HG03469 (cell line): Measurements from ENCODE around the gene DCST2.
"Not testable (repeated sequence)": the region's sequence is repeated elsewhere in the genome, so short reads cannot be mapped to it uniquely, and the experiment has no call there.

Experiments used
- ATAC-seq: cut with Tn5 transposase; IDR thresholded peaks from one replicate; pipeline ENCODE4 v1.9.1; 2021; ENCODE audit warnings: mild to moderate bottlenecking, moderate library complexity, moderate number of reproducible peaks; ENCODE audit not compliant: unreplicated experiment

DCST2 gene

DNA sequence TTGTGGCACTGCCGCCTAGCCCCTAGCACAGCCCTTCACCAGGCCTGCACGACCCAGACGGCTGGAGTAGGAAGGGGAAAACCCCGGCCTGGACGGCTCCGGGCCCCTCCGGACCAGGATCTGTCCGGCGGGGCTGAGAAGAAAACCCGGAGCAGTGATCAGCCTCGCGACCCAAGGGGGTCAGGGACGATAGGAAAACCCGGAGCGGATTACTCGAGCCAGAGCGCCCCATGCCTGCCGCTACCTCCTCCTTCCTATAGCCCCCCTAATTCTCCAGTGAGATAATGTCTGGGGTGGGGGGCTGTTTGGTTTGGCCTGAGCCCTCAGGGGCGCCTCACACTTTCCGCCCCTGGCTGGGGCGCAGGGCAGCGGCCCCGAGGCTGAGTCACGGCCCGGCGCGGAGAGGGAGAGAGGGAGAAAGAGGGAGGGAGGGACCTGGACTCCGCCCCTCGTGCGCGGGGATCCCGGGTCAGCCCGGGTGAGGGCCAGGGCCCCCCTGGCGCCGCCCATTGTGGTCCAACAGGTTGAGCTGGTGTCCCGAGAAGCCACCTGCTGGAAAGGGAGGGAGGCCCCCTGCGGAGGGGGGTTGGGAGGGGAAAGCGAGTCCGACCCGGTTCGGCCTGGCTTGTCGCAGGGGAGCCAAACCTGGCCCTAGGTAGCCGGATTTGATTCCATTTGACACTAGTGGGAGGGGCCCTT is 32.7 kb downstream of the DCST2 start:
- ATAC-seq: peak; percentile 22

DNA sequence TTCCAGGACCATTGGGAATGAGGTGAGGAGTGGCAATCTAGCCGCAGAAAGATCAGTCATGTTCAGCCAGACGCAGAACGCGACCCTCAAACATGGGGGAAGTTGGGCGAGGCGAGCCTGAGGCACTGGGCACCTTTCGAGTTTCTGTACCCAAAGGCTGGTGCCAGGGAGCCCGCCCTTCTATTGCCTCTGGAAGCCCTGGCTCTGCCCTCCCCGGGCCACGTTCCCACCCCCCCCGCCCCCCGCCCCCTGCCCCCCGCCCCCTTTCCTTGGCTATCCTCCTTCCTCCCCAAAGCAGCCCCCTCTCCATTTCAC is 33.2 kb downstream of the DCST2 start:
- no peak for ATAC-seq

DNA sequence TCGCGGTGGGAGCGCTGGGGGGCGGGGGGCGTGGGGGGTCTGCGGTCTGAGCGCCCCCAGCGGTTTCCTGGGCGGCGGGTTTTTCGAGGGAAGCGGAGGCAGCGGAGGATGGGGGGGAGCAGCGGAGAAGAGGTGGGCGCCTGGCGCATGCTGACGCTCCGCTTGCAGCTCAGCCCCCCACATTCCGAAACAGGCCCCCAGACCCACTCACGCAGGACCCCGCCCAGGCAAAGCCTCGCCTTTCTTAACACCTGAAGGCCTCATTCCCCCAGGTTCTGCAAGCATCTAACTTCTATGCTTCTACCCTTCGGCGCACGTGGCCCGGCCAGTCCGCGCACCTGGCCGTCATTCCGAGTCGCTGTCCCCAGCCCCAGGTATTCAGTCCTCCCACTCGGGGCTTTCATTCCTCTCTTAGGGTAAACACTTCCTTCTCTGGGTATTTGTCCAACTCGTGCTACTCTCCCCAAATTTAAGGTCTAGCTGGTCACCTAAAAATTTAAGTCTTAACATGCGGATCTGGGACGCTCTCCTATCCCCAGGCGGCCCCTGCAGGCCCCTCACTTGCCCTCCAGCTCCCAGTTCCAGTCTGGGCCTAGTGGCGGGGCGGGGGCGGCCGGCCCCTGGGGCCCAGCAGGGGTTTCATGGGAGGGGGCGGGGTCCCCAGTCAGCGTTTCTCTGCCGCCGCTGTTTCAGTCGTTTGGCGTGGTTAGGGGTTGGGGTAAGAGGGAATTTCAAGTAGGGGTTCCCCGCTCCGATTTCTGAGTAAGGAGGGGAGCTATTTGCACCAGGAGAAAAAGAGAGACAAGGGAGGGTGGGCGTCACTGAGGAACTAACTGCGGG is 33.8 kb downstream of the DCST2 start:
- no peak for ATAC-seq

DNA sequence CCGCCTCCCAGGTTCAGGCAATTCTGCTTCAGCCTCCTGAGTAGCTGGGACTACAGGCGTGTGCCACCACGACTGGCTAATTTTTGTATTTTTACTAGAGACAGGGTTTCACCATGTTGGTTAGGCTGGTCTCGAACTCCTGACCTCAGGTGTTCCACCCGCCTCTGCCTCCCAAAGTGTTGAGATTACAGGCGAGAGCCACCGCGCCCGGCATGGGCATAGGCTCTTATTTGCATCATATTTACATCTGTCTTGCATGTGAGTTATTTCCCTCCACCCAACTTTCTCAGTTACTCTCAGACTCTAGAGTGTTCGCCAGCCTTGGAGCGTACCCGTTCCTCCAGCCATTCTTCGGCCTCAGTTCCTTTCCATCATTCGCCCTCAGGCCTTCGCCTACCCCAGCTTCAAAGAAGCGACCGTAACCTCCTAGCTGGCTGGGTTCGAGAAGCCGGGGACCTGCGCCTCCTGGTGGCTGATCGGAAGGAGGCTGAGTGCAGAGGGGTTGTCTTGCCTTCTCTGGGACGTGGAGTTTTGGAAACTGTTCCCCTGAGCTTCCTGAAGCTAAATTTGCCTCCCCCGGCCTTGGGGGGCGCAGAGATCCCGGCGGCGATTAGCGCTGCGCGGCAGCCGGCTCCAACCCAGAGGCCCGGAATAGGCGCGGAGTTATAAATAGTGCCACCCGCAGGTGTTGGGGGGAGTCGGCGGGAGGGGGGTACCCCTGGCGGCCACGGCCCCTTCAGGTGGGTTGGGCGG is 34.6 kb downstream of the DCST2 start:
- ATAC-seq: no peak

DNA sequence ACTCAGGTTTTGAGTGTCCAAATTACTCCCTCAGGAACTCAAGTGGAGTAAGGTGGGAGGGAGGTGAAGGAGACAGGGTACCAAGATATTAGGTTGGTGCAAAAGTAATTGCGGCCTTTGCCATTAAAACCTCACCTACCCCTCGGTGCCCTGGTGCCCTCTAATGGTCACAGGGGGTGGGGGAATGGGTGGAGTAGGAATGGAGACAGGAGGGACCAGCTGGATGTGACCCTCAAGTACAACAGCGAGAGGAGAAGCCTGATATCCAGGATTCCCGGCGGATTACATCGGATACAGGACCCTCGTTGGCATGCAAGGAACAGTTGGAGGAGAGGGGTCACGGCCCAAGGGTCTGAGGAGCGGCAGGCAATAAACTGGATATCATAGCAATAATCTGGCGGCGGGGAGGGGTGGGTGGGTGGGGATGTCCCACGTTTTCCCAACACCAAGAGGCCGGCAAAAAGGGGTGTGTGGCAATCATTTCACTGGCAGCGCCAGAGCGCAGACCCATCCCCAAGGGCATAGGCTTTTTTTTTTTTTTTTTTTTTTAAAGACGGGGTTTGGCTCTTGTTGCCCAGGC is 35.3 kb downstream of the DCST2 start:
- ATAC-seq: no peak

DNA sequence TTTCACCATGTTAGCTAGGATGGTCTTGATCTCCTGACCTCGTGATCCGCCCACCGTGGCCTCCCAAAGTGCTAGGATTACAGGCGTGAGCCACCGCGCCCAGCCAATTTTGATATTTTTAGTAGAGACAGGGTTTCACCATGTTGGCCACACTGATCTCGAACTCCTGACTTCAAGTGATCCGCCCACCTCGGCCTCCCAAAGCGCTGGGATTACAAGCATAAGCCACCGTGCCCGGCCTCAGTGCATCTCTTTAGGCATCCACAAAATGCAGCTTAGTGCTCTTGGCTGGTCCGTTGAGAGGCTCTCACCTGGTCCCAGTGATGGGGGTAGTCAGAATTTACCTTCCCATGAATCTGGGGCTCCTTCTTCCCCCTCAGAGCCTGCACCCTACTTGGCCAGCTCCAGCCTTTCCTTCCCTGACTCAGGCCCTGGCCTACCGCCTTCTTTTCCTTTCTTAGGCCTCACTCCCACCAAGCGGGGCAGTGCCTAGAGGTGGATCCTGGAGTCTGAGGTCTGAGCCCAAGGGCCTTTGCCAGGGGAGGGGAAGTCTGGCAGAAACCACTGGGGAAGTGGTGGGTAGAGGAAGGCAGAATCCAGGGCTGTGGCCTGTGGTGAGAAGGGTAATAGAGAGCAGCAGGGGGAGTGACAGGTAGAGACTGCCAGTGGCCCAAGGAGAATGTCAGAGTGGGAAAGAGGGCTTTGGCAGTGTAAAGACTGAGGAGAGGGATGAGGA is 36.4 kb downstream of the DCST2 start:
- no peak for ATAC-seq

DNA sequence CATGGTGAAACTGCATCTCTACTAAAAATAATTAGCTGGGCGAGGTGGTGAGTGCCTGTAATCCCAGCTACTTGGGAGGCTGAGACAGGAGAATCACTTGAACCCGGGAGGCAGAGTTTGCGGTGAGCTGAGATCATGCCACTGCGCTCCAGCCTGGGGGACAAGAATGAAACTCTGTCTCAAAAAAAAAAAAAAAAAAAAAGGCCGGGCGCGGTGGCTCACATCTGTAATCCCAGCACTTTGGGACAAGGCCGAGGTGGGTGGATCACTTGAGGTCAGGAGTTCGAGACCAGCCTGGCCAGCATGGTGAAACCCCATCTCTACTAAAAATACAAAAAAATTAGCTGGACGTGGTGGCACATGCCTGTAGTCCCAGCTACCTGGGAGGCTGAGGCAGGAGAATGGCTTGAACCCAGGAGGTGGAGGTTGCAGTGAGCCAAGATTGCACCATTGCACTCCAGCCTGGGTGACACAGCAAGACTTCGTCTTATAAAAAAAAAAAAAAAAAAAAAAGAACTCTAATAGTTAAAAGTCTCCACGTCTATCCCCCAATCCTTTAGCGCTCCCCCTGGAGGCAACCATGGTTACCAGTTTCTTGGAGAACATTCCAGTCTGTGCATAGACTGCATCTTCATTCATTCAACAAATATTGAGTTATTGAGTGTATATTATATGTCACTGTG is 38.1 kb downstream of the DCST2 start:
- ATAC-seq: not testable (repeated sequence)

DNA sequence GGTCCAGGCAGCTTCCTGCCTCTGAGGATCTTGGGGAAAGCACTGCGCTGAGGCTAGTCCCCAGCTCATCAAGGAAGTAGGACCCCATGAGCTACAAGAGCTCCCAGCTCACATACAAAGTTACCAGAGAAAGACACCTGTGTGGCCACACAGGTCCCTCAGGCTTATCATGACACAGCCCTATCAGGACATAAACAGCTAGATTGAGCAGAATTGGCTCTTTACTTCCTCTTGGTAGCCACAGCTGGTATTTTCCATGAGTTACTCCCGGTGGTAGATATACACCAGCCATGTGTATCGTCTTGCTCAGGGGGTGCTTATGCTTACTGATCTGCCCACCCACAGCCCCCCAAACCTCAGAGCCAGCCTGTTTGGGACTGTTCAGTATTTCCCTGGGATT is 39.0 kb downstream of the DCST2 start:
- no peak for ATAC-seq

DNA sequence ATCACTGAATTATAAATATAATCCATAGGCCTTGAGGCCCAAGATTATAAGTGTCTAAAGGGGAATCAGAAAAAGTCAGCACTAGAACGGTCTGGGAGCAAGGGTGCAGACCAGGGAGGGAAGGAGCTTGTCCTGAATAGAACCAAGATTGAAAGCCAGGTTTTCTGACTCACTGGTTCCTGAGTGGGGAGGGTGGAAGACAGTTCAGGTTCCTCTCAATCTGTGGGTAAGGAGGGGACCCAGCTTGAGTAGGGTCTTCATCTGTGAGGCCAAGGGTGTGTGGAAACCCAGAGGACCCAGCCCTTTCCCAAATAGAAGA is 39.4 kb downstream of the DCST2 start:
- no peak for ATAC-seq

DNA sequence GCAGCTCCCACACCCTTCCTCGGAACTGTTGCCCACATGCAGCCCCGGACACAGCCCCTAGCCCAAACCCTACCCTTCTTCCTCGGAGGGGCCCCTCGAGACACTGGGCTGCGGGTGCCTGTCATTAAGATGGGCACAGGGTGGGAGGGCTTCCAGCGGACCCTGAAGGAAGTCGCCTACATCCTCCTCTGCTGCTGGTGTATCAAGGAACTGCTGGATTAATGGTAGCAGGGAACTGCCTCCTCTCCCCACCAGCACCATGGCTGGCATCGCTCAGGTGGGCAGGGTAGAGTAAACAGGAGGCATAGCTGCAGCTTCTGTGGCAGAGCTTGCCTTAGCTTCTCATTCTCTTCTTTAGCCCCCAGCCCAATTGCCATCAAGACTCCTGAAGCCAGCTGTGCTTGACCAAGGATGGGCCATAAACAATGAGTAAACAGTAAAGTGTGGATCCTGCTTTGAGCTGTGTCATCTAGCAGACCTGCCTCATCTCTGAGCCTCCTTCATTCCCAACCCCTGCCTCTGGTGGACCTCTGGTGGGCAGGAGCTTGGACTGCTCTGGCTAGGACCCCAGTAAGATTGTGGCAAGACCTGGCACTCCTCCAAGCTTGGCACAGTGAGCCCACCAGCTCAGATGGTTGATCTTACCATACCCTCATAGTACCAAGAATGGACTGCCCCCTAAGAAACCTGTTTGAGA is 39.9 kb downstream of the DCST2 start, which contains the start of gene LENEP:
Gene LENEP (plus strand): TSS at position 15 of the 697 bp plus-strand sequence. CDS start 22 bp downstream, at position 37.
- ATAC-seq: no peak

DNA sequence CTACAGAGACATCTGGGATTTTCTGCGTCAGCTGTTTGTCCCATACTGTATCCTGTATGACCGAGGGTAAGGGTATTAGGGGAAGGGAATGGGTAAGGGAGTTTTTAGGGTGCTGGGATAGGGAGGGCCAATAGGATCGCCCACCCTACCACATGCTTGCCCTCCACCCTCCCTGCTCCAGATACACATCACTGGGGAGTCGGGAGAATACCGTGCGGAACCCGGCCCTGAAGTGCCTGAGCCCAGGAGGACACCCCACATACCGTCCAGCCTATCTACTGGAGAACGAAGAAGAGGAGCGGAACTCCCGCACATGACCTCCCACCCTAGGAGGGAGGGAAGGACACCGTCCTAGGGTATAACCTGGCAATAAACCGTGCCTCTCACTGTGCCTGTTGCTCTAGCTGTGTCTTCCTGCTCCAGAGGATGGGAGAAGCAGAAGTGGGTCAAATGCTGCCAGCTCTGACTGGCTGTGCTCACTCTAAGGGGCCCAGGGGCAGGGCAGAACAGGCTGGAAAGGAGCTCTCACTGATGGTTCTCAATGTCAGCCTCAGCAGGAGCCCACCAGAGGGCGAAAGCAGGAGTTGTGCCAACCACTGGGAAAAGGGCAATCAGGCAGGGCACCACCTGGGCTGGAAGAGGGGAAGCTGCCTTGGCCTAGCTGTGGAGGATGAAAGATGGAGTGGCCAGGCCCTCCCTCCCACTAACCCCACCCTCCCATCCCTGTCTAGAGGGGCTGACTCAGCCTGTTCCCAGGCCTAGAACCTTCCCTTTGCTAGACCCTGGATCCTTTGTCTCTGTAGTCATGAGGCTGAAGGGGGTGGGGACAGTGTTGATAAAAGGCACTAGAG is 40.6 kb downstream of the DCST2 start:
- ATAC-seq: no peak

DNA sequence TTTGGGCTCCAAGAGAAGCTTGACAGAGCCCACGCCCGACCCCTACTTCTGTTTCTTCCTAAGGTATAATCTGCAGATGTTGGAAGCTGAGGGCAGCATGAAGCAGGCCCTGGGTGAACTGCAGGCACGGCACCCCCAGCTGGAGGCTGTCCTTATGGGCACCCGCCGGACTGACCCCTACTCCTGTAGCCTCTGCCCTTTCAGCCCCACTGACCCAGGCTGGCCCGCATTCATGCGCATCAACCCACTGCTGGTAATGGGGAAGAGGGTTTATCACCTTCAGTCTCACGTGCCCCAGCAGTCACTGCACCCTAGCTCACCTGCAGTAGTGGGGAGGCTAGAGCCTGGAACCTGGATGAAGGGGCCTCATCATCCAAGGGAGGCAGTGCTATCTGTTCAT is 43.3 kb downstream of the DCST2 start:
- no peak for ATAC-seq

DNA sequence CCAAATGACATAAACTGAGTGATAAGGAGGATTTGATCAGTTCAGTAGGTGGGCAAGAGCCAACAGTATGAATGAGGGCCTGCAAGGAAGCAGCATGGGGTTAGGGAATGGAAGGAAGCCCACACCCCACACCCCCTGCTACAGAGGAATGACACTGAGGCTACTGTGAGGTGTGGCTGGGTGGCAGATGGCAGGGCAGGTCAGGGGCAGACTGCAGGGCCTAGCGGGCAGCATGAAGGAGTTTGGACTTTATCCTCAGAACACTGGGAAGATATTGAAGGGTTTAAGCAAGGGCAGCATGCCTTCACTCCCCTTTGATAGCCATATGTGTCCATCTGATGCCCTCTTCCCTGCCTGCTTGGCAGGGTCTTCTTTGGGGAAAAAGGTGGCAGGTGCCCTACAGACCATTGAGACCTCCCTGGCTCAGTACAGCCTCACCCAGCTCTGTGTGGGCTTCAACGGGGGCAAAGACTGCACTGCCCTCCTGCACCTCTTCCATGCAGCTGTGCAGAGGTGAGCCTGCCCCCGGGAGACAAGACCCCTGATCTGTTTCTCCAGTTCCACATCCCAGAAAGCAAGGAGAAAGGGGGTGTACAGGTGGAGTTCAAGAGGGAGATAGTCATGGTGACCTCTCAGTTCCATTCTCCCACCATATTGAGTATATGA is 44.3 kb downstream of the DCST2 start:
- ATAC-seq: no peak

DNA sequence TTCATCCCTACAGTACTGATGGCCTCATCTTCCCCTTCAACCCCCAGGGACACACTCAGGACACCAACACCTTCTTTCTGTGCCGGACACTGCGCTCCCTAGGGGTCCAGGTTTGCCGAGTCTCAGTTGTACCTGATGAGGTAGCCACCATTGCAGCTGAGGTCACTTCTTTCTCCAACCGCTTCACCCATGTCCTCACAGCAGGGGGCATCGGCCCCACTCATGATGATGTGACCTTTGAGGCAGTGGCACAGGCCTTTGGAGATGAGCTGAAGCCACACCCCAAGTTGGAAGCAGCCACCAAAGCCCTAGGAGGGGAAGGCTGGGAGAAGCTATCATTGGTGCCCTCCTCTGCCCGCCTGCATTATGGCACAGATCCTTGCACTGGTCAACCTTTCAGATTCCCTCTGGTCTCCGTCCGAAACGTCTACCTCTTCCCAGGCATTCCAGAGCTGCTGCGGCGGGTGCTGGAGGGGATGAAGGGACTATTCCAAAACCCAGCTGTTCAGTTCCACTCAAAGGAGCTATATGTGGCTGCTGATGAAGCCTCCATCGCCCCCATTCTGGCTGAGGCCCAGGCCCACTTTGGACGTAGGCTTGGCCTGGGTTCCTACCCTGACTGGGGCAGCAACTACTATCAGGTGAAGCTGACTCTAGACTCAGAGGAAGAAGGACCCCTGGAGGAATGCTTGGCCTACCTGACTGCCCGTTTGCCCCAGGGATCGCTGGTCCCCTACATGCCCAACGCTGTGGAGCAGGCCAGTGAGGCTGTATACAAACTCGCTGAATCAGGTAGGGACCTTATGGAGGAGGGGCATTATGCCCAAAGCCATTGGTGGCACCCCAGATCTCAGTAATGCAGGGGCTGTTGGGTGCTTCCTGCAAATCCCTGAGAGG is 45.3 kb downstream of the DCST2 start:
- ATAC-seq: no peak

DNA sequence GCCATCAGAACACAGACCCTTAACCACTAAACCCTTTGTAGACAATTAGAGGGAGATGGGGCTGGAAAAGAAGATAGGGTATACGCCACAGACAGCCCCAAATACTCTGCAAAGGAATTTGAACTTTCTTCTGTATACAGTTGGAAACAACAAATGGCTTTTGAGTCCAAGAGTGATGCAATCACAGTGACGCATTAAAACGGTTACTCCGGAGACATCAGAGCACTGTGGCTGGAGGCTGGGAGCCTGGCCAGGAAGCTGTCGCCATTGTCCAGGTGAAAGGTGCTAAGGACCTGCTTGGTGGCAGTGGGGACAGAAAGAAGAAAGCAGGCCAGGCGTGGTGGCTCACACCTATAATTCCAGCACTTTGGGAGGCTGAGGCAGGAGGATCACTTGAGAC is 46.3 kb downstream of the DCST2 start:
- no peak for ATAC-seq

DNA sequence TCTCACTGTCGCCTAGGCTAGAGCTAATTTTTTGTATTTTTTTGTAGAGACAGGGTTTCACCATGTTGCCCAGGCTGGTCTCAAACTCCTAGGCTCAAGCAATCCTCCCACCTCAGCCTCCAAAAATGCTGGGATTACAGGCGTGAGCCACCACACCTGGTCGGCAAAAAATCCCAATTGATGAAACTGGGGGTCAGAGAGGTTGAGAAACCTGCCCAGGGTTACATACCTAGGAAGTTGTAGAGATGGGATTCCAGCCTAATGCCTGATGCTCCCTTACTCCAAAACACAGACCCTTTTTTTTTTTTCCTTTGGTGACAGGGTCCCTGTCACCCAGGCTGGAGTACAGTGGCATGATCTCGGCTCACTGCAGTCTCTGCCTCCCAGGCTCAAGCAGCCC is 46.8 kb downstream of the DCST2 start:
- ATAC-seq: not testable (repeated sequence)

DNA sequence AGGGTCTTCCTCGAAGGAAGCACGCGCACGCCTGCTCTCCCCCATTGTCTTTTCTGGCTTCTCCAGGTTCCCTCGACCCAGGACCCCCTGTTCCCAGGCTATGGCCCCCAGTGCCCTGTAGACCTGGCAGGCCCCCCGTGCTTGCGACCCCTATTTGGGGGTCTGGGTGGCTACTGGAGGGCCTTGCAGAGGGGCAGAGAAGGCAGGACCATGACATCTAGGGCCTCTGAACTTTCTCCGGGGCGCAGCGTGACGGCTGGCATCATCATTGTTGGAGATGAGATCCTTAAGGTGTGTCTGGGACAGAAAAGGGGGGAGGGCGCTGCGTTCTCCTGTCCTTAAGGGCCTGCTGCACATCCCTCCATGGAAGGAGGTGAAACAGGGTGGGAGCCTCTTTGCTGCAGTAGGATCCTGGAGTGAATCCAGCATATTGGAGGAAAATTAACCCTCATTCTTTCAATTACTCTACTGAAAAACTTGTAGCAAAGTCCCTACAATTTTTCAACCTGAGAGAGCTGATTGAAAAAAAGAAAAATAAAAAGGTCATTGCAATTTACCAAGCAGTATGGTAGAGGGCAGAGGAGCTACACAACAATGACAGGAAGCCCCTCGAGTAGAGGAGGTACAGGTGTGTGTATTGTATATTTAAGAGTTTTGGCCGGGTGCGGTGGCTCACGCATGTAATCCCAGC is 49.7 kb downstream of the DCST2 start:
- no peak for ATAC-seq
